ENCODE measurements around the gene UGT1A9. TPM values are rescaled to one million over a fixed set of nuclear protein-coding genes. Genes with fewer than 3 reads are reported as not detected.

Gene UGT1A9
- 0.20 and 0.21 TPM in 2 replicates for total RNA-seq (2013; cell fraction: nucleolus; rRNA removed)
- not detected in 2 replicates for total RNA-seq (2014; rRNA removed)
- not detected in 2 replicates for total RNA-seq (2014; rRNA removed; fragmentation: Illumina TruSeq; extraction: Trizol)
- total RNA-seq (2021): not detected in 2 replicates
- not detected for polyA plus RNA-seq (2011; ENCODE audit: low read depth)
- polyA plus RNA-seq (2011; rRNA removed): not detected in 2 replicates
- not detected in 2 replicates for polyA plus RNA-seq (2011; cell fraction: cytosol; rRNA removed)
- not detected in 2 replicates for polyA plus RNA-seq (2011; cell fraction: nucleus; rRNA removed)
- polyA plus RNA-seq (2012): not detected in 2 replicates
- not detected in 2 replicates for polyA plus RNA-seq (2014; fragmentation: Illumina TruSeq; extraction: Trizol)
- not detected for polyA plus RNA-seq (2014; fragmentation: Nextera tagmentation; extraction: Ambion mirVana)
- not detected in 2 replicates for polyA plus RNA-seq (2014; rRNA removed)
- under 1 TPM in 1 of 2 experiments, not detected in 1; 0.07 TPM for polyA plus RNA-seq (2016; fragmentation: Nextera tagmentation; extraction: Ambion mirVana)
- polyA minus RNA-seq (2011; rRNA and poly(A)+ RNA removed): 0.26 TPM in 1 of 2 replicates, not detected in the other
- polyA minus RNA-seq (2011; cell fraction: cytosol; rRNA and poly(A)+ RNA removed): not detected in 2 replicates
- 0.12 TPM in 1 of 2 replicates, not detected in the other for polyA minus RNA-seq (2011; cell fraction: nucleus; rRNA and poly(A)+ RNA removed)
- Bru-seq, nascent RNA: not detected
- BruChase-seq, experiment 1, labeled RNA remaining after a 6-hour chase: not detected
- percentile 19 among the genes with signal in this experiment for BruChase-seq, experiment 2, labeled RNA remaining after a 2-hour chase
- long read RNA-seq, experiment 1: 0 reads
- long read RNA-seq, experiment 2: 0 reads

- Histone ChIP-seq H3K4me2 (ENCODE audit: control insufficient read depth, insufficient read depth) (no peak within 1 kb of the TSS), H3K4me1 (ENCODE audit: control insufficient read depth, insufficient read depth, low read length) (no peaks in the 10 kb centered on the region), H2AFZ (ENCODE audit: control insufficient read depth, low read depth, low read length) (no peak within 1 kb of the TSS), H3K36me3 (ENCODE audit: control insufficient read depth in 2 of 2, insufficient read depth in 2 of 2, low read length in 1 of 2) (no peaks in the 10 kb centered on the region), H3K9ac (ENCODE audit: control insufficient read depth, insufficient read depth, low read length) (no peak within 1 kb of the TSS), H3K27ac (ENCODE audit: control insufficient read depth, insufficient read depth) (no peak within 1 kb of the TSS), H3K9me3 (replicated peaks; ENCODE audit: control insufficient read depth, insufficient read depth, low read length) (no peaks in the 10 kb centered on the region), H3K4me3 (no peak within 1 kb of the TSS), H3K27me3 (replicated peaks in 1 of 2; ENCODE audit: control insufficient read depth in 2 of 2, insufficient read depth in 2 of 2, low read length in 1 of 2) (no peaks in the 10 kb centered on the region; a peak in 1 of 4 replicates), H3K79me2 (ENCODE audit: control insufficient read depth, insufficient read depth, low read length) (no peaks in the 10 kb centered on the region), H4K20me1 (ENCODE audit: control insufficient read depth, insufficient read depth) (no peaks in the 10 kb centered on the region)
- CTCF ChIA-PET: interaction anchor here (1.1 kb wide), 1 partner anchor 267 kb away, joined by 3 read pairs; no protein-coding TSS in a partner anchor
- RAD21 ChIA-PET (ENCODE audit: unreplicated experiment): no interaction called here
- POLR2A ChIA-PET: no interaction called here
- SMC1A ChIA-PET (ENCODE audit: uncharacterized antibody, unreplicated experiment): no interaction called here
- intact Hi-C loops (cut with micrococcal nuclease; ENCODE audit: unreplicated experiment): no loop called here
- no TSS peak for BruUV-seq (replicated peaks)
- in situ Hi-C loops (cut with MboI): no loop called here
- no peak for TF ChIP-seq E2F4 (IDR thresholded peaks at IDR 0.05; ENCODE audit: low read depth, low read length)
- no peak for TF ChIP-seq ZNF274 (IDR thresholded peaks at IDR 0.05; ENCODE audit: insufficient read depth, insufficient read length)
- TF ChIP-seq POLR2AphosphoS2 (IDR thresholded peaks at IDR 0.05; ENCODE audit: low read depth, low read length): no peak
- no peak for TF ChIP-seq SPI1 (IDR thresholded peaks at IDR 0.05; ENCODE audit: borderline replicate concordance, insufficient read depth, low read depth, low read length)
- TF ChIP-seq ZNF207 (IDR thresholded peaks at IDR 0.05; ENCODE audit: borderline replicate concordance): no peak
- TF ChIP-seq SMARCA5 (IDR thresholded peaks at IDR 0.05): no peak
- no peak for TF ChIP-seq IKZF2 (IDR thresholded peaks at IDR 0.05)
- no peak for TF ChIP-seq HCFC1 (IDR thresholded peaks at IDR 0.05; ENCODE audit: low read length)
- no peak for TF ChIP-seq IRF4 (IDR thresholded peaks at IDR 0.05; ENCODE audit: low read depth, low read length)
- no peak for TF ChIP-seq SUPT20H (IDR thresholded peaks at IDR 0.05; ENCODE audit: borderline replicate concordance, control insufficient read depth, low read depth, low read length)
- TF ChIP-seq TCF12 (IDR thresholded peaks at IDR 0.05; ENCODE audit: low read depth, low read length): no peak
- TF ChIP-seq RAD51 (IDR thresholded peaks at IDR 0.05): no peak
- no peak for TF ChIP-seq MXI1 (IDR thresholded peaks at IDR 0.05; ENCODE audit: low read depth, low read length)
- no peak for TF ChIP-seq ZBTB11 (CRISPR knock-in tag; IDR thresholded peaks at IDR 0.05)
- TF ChIP-seq SMAD5 (IDR thresholded peaks at IDR 0.05; ENCODE audit: low read depth): no peak
- TF ChIP-seq JUNB (IDR thresholded peaks at IDR 0.05): no peak
- no peak for TF ChIP-seq NBN (IDR thresholded peaks at IDR 0.05)
- no peak for TF ChIP-seq ESRRA (IDR thresholded peaks at IDR 0.05; ENCODE audit: low read length)
- 45% methylated on average over 5 of the region's 5 CpGs for WGBS (ENCODE audit: insufficient coverage, insufficient replicate concordance, low lambda C conversion rate, missing lambda C conversion rate)
- DNase-seq (ENCODE audit: low read depth, low spot score) (no peak), FAIRE-seq (no peak), ATAC-seq (no peak)
Measured at GRCh38 chr2:233671290-233672161, at the start of gene UGT1A9. Gene UGT1A9 (plus strand): TSS chr2:233671898. CDS start chr2:233671935, 37 bp downstream.
